K562 (cell line): ENCODE measurements around the gene EIF2S3B. TPM values are rescaled to one million over a fixed set of nuclear protein-coding genes. Genes with fewer than 3 reads are reported as not detected.

Experiments used
- ATAC-seq: fragments of 200-7000 bp; cut with Tn5 transposase; 3 replicates; pipeline ENCODE4 v1.9.1; 2020; ENCODE audit warnings: moderate library complexity
- BruUV-seq: library from RNA; stranded (reverse); fragments of 400-500 nt; replicated peaks from 2 replicates; lab custom pipeline; 2021; lab: Mats Ljungman, UMichigan
- CTCF ChIA-PET: fragments of 300-600 bp; formaldehyde crosslinking; extraction: SDS; loops from one replicate; lab custom pipeline; 2021; ENCODE audit warnings: low intra/inter-chr PET ratio; lab: Yijun Ruan, JAX
- POLR2A ChIA-PET: fragments of 300-600, 350-650 bp; sonication (Branson Sonifier 250); formaldehyde crosslinking; extraction: SDS; loops from one replicate; lab custom pipeline; 2021; ENCODE audit warnings: antibody characterized with exemption, inconsistent platforms; lab: Yijun Ruan, JAX
- DNase-seq, 4 experiments: peaks; one replicate each; pipeline versions ENCODE4 v3.0.0 to v3.0.0-alpha.2; 2011 to 2018; ENCODE audit warnings: low spot score in 3 of 4, mixed read lengths in 3 of 4; ENCODE audit errors: extremely low read depth in 1 of 4
- FAIRE-seq: peaks from 2 replicates; lab custom pipeline; 2011; peaks lifted over from hg19 to GRCh38; lab: Jason Lieb, UNC
- H2AFZ ChIP-seq: 2 replicates; pipeline ENCODE4 v1.6.0; 2011; ENCODE audit warnings: low read depth, low read length, control low read depth, inconsistent platforms
- H3K27ac ChIP-seq: fragments of 200-600 bp; 3 replicates; pipeline ENCODE4 v1.8.0; 2011; ENCODE audit warnings: low read depth, mild to moderate bottlenecking, control low read depth, inconsistent platforms, low read length, moderate library complexity, mixed read lengths; ENCODE audit errors: extremely low read depth
- H3K27me3 ChIP-seq, 2 experiments: fragments of 300-600 bp in 1 of 2; 2 replicates in 1 of 2; 3 replicates in 1 of 2; pipeline versions ENCODE4 v1.6.0 to v1.8.0; 2011; ENCODE audit warnings: inconsistent platforms in 2 of 2, low read length in 2 of 2, mild to moderate bottlenecking in 1 of 2, mixed read lengths in 1 of 2, moderate library complexity in 1 of 2; ENCODE audit not compliant: control insufficient read depth in 2 of 2, insufficient read depth in 2 of 2
- H3K36me3 ChIP-seq: fragments of 300-600 bp; 3 replicates; pipeline ENCODE4 v1.8.0; 2011; ENCODE audit warnings: mild to moderate bottlenecking, low read length, inconsistent platforms; ENCODE audit not compliant: control insufficient read depth, insufficient read depth
- H3K4me1 ChIP-seq, 2 experiments: fragments of 200-600 bp in 1 of 2; replicated peaks in 1 of 2; 2 replicates in 1 of 2; 3 replicates in 1 of 2; pipeline versions ENCODE4 v1.5.1 to v1.8.0; 2011; ENCODE audit warnings: inconsistent platforms in 2 of 2, low read length in 2 of 2, mild to moderate bottlenecking in 1 of 2, mixed read lengths in 1 of 2, moderate library complexity in 1 of 2; ENCODE audit not compliant: control insufficient read depth in 2 of 2, insufficient read depth in 2 of 2
- H3K4me2 ChIP-seq: 2 replicates; pipeline ENCODE4 v1.6.1; 2011; ENCODE audit warnings: low read length, control low read depth, inconsistent platforms, mixed read lengths; ENCODE audit not compliant: insufficient read depth
- H3K4me3 ChIP-seq: fragments of 200-600 bp; sonication (generic), shearing (Covaris generic); 2 replicates; pipeline ENCODE4 v1.5.1; 2016; ENCODE audit warnings: control low read depth, inconsistent platforms
- H3K79me2 ChIP-seq: fragments of 200-600 bp; 3 replicates; pipeline ENCODE4 v1.8.0; 2011; ENCODE audit warnings: low read length, inconsistent platforms; ENCODE audit not compliant: control insufficient read depth, insufficient read depth
- H3K9ac ChIP-seq, 2 experiments: 2 replicates each; pipeline versions ENCODE4 v1.6.0 to v1.6.1; 2011; ENCODE audit warnings: low read depth in 2 of 2, low read length in 2 of 2, control low read depth in 1 of 2, inconsistent platforms in 1 of 2, mild to moderate bottlenecking in 1 of 2, mixed read lengths in 1 of 2; ENCODE audit not compliant: insufficient read depth in 1 of 2
- H3K9me1 ChIP-seq: one replicate; pipeline ENCODE4 v1.6.0; 2011; ENCODE audit warnings: inconsistent platforms, mild to moderate bottlenecking, low read length, moderate library complexity; ENCODE audit not compliant: control insufficient read depth, insufficient read depth
- H3K9me3 ChIP-seq: replicated peaks from 2 replicates; pipeline ENCODE4 v1.5.1; 2011; ENCODE audit warnings: low read depth, low read length, inconsistent platforms; ENCODE audit not compliant: control insufficient read depth, insufficient read depth
- H4K20me1 ChIP-seq: replicated peaks from 2 replicates; pipeline ENCODE4 v1.6.1; 2011; ENCODE audit warnings: low read length, inconsistent platforms, mixed read lengths; ENCODE audit not compliant: control insufficient read depth, insufficient read depth
- ARID3B ChIP-seq: fragments of 250-450 bp; sonication (Bioruptor Pico); IDR thresholded peaks from 2 replicates; pipeline ENCODE4 v1.4.0; 2020; ENCODE audit warnings: borderline replicate concordance
- ELK3 ChIP-seq: fragments of 450-650 bp; formaldehyde crosslinking; IDR thresholded peaks from 2 replicates; pipeline ENCODE4 v1.4.0; 2020; ENCODE audit warnings: mild to moderate bottlenecking
- FOXK1 ChIP-seq: sonication (generic); formaldehyde crosslinking; IDR thresholded peaks from 2 replicates; pipeline ENCODE4 v1.8.0; 2022; ENCODE audit warnings: missing genetic modification reagents, mild to moderate bottlenecking, borderline replicate concordance
- NFYB ChIP-seq: IDR thresholded peaks from 2 replicates; pipeline ENCODE4 v1.6.1; 2011; ENCODE audit warnings: mild to moderate bottlenecking, moderate library complexity; ENCODE audit not compliant: insufficient read length; ENCODE audit errors: extremely low read depth
- SP1 ChIP-seq: sonication (generic); formaldehyde crosslinking; IDR thresholded peaks from 2 replicates; pipeline ENCODE4 v1.8.1; 2022; ENCODE audit warnings: mild to moderate bottlenecking, missing genetic modification reagents
- STAT6 ChIP-seq: sonication (generic); formaldehyde crosslinking; IDR thresholded peaks from 2 replicates; pipeline ENCODE4 v1.8.1; 2023; ENCODE audit warnings: mild to moderate bottlenecking, missing genetic modification reagents
- TEAD1 ChIP-seq, 2 experiments: fragments of 450-650 bp in 1 of 2; sonication (generic) in 1 of 2; formaldehyde crosslinking; IDR thresholded peaks; 2 replicates each; pipeline versions ENCODE4 v1.4.0 to v1.8.0; 2020 to 2022; ENCODE audit warnings: mild to moderate bottlenecking in 2 of 2, missing genetic modification reagents in 1 of 2
- YY1 ChIP-seq, 3 experiments: IDR thresholded peaks; 2 replicates each; pipeline ENCODE4 v1.6.1; 2011; ENCODE audit warnings: low read length in 2 of 3, mild to moderate bottlenecking in 2 of 3, moderate library complexity in 2 of 3, borderline replicate concordance in 1 of 3, control low read depth in 1 of 3, low read depth in 1 of 3; ENCODE audit not compliant: insufficient read depth in 3 of 3, insufficient replicate concordance in 2 of 3, control insufficient read depth in 1 of 3, insufficient read length in 1 of 3; ENCODE audit errors: extremely low read depth in 1 of 3
- ZNF41 ChIP-seq: fragments of 250-450 bp; sonication (Bioruptor Pico); conservative IDR thresholded peaks from 2 replicates; pipeline ENCODE4 v1.4.0; 2020; ENCODE audit warnings: mild to moderate bottlenecking
- WGBS: fragments of 100-300 bp; shearing (Covaris generic); methylation state at CpG from one replicate; pipeline ENCODE4 v1.1.6; 2016; ENCODE audit warnings: low coverage, mixed read lengths; ENCODE audit not compliant: insufficient coverage; ENCODE audit errors: missing lambda C conversion rate; 5-methylcytosine and 5-hydroxymethylcytosine counted together
- in situ Hi-C: fragments of 300-500 bp; cut with MboI; formaldehyde crosslinking; loops from 4 replicates; pipeline ENCODE4 v1.15.0; 2018; ENCODE audit warnings: inconsistent platforms, mixed read lengths
- intact Hi-C: fragments of 100-400 bp; cut with micrococcal nuclease; formaldehyde crosslinking; loops from 2 replicates; pipeline ENCODE4 v1.14.2; 2022
- polyA plus RNA-seq, 8 experiments: library from polyadenylated mRNA; depleted of rRNA in 4 of 8; stranded (reverse) in 5 of 8; unstranded in 3 of 8; fragments of >200 nt; fragmentation: Nextera tagmentation in 2 of 8; fragmentation: Illumina TruSeq in 1 of 8; extraction: Ambion mirVana in 2 of 8; extraction: Trizol in 1 of 8; gene quantifications; 2 replicates each; pipeline versions ENCODE4 v1.2.1 to v1.2.3, GENCODE V29; 2011 to 2014; ENCODE audit warnings: inconsistent platforms in 1 of 8, missing spikeins in 1 of 8
- total RNA-seq, 7 experiments: library from RNA; depleted of rRNA in 6 of 7; stranded (reverse); fragments of >200 nt in 6 of 7; fragmentation: Illumina TruSeq in 2 of 7; extraction: Trizol in 2 of 7; gene quantifications; 2 replicates each; pipeline versions ENCODE4 v1.2.1 to v1.2.3, GENCODE V29; 2011 to 2021; ENCODE audit warnings: low replicate concordance in 1 of 7

Gene EIF2S3B
- total and polyA plus RNA-seq, 9 of the 15 experiments (the other 6 are each of a cell fraction or from before 2014, with no cell fraction given): 0.45 to 5.1 (median 2.0) TPM

- no TSS peak for BruUV-seq
- H2AFZ ChIP-seq: no peak overlapping the region
Measured at GRCh38 chr12:10498042-10498441, 7.6 kb upstream of the EIF2S3B start.

More at GRCh38 chr12:10498042-10498441, 7.6 kb upstream of the EIF2S3B start:
- ATAC-seq (no peak), FAIRE-seq (no peak)
- in situ Hi-C loops: no loop called here
- Histone ChIP-seq H3K9me1 (no peaks in the 10 kb centered on the region), H3K4me3 (no peak overlapping the region), H3K27me3 (no peaks in the 10 kb centered on the region; a peak in 1 of 5 replicates), H3K27ac (no peak overlapping the region), H3K79me2 (no peaks in the 10 kb centered on the region), H3K4me1 (no peaks in the 10 kb centered on the region), H3K9me3 (no peaks in the 10 kb centered on the region), H3K9ac (no peak overlapping the region), H3K4me2 (no peak overlapping the region), H3K36me3 (no peaks in the 10 kb centered on the region)
- POLR2A ChIA-PET: interaction anchor here (0.6 kb wide), 1 partner anchor 286 kb away, joined by 3 read pairs; the partner anchor contains the start of gene GABARAPL1
- WGBS: 0% methylated on average over 1 of the region's 1 CpG
- intact Hi-C loops: loop anchor here (5.0 kb wide), 1 partner anchor 261 kb away; no protein-coding TSS in a partner anchor
- no peak for TF ChIP-seq FOXK1 (CRISPR knock-in tag)
- no peak for TF ChIP-seq ARID3B
- TF ChIP-seq NFYB: no peak
- TF ChIP-seq SP1 (CRISPR knock-in tag): no peak
- no peak for TF ChIP-seq ZNF41
- no peak for TF ChIP-seq TEAD1 (CRISPR knock-in tag; IDR thresholded peaks at IDR 0.05)
- no peak for TF ChIP-seq YY1 (IDR thresholded peaks at IDR 0.05; ENCODE audit: borderline replicate concordance in 1 of 3, control insufficient read depth in 1 of 3, extremely low read depth in 1 of 3, insufficient read depth in 3 of 3, insufficient read length in 1 of 3, insufficient replicate concordance in 2 of 3, low read depth in 1 of 3, low read length in 2 of 3)
- no peak for TF ChIP-seq STAT6 (CRISPR knock-in tag)
- no peak for TF ChIP-seq ELK3 (CRISPR knock-in tag)
- TF ChIP-seq, all 486 proteins: peak for 0
- CTCF ChIA-PET: no interaction called here
- H4K20me1 ChIP-seq: no peaks in the 10 kb centered on the region
- DNase-seq: no peak
